ENCODE data around the gene SLITRK6.
A peak's percentile ranks its signal among the peaks of the same experiment; 100 is the strongest.
"Not testable (repeated sequence)": the region's sequence is repeated elsewhere in the genome, so short reads cannot be mapped to it uniquely, and the experiment has no call there.

SLITRK6 gene, protein sequence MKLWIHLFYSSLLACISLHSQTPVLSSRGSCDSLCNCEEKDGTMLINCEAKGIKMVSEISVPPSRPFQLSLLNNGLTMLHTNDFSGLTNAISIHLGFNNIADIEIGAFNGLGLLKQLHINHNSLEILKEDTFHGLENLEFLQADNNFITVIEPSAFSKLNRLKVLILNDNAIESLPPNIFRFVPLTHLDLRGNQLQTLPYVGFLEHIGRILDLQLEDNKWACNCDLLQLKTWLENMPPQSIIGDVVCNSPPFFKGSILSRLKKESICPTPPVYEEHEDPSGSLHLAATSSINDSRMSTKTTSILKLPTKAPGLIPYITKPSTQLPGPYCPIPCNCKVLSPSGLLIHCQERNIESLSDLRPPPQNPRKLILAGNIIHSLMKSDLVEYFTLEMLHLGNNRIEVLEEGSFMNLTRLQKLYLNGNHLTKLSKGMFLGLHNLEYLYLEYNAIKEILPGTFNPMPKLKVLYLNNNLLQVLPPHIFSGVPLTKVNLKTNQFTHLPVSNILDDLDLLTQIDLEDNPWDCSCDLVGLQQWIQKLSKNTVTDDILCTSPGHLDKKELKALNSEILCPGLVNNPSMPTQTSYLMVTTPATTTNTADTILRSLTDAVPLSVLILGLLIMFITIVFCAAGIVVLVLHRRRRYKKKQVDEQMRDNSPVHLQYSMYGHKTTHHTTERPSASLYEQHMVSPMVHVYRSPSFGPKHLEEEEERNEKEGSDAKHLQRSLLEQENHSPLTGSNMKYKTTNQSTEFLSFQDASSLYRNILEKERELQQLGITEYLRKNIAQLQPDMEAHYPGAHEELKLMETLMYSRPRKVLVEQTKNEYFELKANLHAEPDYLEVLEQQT

DNA sequence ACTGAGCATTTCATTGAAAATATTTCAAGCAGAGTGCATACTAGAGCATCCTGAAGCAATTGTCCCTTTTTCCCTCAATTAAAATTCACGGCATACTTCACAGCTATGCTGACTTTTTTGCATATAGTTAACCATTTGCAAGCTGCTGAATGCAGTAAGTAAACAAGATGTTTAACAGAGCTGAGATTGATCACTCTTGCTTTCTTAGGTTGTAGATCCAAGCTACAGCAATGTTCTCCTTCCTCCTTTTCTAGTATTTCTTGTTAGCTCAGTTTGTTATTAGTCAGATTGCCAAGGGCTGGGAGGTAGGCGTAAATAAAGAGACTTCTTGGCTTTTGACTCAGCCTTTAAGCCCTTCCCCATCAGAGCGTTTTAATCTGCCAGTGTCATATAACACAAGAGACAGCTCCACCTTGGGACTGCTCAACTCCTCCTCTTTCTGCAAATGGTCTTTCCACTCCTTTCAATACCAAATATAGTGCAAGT is at the start of gene SLITRK6:
Gene SLITRK6, minus strand, starts transcription at position 323 of the 486 bp plus-strand sequence. CDS start 2,911 bp downstream, outside the sequence.
- peak; percentile 33 to 64 for DNase-seq

GRCh38 chr13:85847012-85847411 is 47.8 kb upstream of the SLITRK6 start:
- DNase-seq = no peak

- no peak for DNase-seq
Observed at GRCh38 chr13:85841427-85841826, 42.2 kb upstream of the SLITRK6 start.

DNA sequence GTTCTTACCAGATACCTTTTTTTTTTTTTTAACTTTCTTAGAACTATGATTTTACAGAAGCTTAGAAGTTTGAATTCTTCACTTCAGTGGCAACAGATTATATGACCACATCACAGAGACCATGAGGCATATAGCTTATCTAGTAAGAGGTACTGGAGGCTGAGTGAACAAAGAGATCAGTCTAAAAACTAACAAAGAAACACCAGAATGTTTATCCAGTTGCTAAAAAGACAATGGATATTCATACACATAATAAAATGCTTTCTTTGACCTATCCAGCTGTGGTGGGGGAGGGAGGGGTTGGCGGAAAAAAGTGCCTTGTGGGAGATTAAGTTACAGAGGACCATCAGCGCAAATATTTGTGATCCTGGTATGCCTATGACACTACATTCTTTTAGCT is 34.7 kb upstream of the SLITRK6 start:
- no peak for DNase-seq

DNA sequence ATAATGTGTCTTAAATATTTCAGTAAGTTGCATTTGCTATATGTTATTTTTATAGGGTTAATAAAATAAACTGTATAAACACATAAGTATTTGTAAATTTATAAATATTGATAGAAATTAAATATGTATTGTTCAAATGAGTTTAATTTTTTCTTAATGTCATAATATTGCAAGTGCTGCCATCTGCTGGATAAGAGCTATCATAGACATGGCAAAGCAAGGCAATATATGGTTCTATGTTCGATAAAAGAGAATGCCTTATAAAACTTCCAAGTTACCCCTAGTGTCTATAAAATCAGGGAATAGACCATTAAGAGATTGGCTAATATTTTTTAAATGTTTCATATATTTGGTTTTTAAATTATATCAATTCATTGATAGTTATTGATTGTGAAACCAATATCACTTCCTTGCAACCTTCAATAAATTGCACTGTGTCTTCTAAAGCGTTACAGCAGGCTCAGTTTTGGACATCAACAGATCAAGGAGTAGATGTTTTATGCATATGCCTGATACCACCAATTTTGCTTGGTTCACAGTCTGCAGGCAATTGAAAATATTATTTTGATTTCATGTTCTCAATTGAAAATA is 29.0 kb upstream of the SLITRK6 start:
- DNase-seq = peak in 1 of 2 experiments; percentile 63

DNA sequence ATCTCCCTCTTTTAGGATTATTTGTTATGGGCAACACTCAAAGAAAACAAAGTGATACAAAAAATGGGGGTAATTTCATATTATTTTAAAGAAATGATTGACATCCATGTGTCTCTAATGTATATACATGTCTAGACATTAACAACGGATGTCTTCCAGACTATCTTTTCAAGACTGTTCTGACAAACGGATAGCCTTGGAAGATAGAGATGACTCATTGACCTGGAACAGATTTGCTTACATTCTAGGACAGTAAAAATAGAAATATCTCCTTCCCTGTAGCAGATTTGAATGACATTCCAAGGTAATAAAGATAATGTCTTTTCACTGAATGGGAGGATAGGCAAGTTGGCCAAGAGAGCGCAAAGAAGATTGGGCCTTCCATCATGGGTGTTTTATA is 26.2 kb upstream of the SLITRK6 start:
- no peak for DNase-seq

- DNase-seq = no peak
Observed at GRCh38 chr13:85823832-85824231, 24.6 kb upstream of the SLITRK6 start.

DNA sequence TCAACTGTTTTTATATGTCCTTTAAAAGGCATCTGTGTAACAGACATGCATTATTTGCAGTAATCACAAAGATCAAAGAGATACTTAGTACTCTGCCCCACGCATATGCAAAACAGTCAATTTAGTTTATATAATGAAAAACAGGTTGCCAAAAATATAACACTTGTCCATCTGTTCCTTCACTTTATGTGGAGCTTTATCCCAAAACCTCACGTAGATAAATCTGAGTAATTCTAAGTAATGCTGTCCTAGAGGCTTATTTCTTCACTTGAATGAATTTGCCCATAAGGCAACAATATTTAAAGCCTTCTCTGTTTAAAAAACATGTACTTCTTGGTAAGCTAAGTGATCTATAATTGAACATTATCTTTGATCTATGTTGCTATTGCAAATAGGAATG is 20.3 kb upstream of the SLITRK6 start:
- peak in 1 of 2 experiments; percentile 35 for DNase-seq

GRCh38 chr13:85816413-85816812 is 17.2 kb upstream of the SLITRK6 start:
- DNase-seq = peak in 1 of 2 experiments; percentile 56

GRCh38 chr13:85812282-85812681 is 13.1 kb upstream of the SLITRK6 start:
- no peak for DNase-seq

DNA sequence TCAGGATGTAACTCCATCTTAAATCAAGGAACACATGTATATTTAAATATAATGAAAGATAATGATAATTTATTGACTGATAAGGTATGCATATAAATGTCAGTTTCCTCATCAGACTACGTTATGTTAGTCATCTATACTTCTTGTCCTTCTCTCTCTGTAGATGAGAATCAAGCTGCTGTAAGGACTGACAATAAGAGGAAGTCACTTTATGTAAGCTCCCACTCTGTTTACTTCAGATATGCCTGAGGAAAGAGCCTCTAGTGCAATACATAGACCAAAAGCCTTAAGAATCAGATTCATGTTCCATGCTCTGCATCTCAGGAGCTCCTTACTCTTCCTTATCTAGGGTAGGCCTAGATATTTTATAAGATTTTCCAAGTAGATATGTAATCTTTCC is 9.6 kb upstream of the SLITRK6 start:
- no peak for DNase-seq

DNA sequence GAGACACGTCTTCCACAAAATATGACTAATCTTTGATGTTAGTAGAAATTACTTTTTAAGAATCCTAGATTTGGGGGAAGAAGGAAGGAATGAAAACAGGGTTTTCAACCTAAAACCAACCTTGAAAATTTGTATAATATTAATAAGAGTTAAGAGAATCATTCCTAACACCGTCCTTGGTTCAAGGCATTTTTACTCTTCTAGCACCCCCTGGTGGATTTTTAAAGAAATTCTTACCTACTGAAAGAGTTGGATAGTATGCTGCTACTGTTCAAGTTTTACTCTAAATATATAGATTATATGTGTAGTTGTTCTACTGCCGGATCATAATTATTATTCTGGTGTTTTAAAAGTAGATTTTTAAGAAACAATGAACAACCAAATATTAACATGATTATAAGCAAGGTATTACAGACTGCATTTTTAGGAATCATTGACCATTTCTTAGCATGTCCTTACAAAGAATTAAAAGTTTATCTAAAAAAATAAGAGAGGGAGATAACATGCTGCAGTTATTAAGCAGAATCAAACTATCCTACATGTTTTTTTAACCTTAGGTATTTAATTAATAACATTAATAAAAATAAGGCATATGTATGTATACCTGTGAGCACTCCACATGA is 7.4 kb upstream of the SLITRK6 start:
- peak; percentile 54 to 87 for DNase-seq

DNA sequence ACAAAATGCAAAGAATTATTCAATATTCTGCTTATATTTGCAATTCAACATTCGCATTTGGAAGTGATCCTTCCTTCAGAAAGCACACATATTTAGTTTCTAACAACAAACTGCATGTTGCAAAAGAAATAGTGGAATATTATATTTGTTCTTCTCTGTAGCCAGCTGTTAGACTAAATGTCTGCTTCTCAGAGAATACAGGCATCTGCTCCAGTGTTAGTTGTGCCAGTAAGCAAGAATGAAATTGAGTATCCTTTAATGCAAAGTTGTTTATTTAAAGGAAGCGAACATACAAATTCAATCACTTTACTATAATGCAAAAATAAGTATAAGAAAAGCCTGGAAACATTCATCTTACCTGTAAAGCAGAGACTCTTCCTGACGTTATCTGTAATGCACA is 663 bp downstream of the SLITRK6 start:
- DNase-seq = no peak

DNA sequence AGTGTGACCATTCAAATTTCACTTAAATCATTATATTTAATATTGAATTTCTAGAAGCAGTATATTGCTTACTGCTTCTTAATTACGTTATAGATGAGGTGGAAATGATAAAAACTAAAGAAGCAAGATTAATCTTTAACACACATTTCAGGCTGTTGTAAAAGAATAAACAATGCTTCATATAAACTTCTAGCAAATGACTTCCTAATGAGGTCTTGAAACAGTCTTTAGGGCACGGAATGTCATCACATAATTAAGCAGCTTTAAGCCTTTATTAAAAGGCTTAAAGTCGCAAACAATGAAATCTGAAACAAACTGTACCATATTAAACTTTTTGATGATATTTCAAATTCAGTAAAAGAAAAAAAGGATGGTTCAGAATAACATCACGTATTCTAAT is 1.9 kb downstream of the SLITRK6 start:
- no peak for DNase-seq

DNA sequence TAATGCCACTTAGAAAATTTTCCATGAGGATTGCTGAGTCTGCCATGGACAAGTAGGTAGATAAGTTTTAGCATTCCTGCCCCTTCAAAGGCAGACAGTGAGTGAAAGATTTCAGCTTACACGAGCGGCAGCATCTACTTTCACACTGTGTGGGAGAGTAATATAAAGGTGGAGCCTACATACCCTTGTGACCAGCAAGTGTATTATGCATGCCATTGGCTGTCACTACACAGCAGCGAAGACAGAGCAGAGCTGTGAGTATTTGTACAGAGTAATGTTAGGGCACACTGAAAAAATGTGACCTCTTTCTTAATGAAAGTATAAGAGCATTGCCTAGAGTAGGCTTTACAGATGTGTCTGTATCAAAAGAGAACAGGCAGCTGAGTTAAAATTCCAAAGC is 14.0 kb downstream of the SLITRK6 start:
- no peak for DNase-seq

- DNase-seq = no peak
Observed at GRCh38 chr13:85772367-85772766, 26.9 kb downstream of the SLITRK6 start.

DNA sequence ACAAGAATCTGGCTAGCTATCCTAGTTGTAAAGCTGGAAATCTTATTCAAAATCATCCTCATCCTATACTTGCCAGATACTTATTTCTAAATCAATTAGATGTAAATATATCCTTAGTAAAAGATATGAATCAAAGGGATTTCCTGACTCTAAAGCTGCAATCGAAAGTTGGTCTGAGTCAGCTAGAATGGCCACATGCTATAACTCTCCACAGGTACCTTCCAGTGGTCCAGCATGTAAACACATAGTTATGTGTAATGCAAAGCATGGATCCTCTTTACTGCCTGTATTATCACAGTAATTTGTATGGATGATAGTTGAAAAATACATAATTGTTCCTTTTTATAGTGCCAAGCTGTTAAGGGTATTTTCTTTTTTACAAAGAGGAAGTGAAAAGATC is 27.4 kb downstream of the SLITRK6 start:
- no peak for DNase-seq

DNA sequence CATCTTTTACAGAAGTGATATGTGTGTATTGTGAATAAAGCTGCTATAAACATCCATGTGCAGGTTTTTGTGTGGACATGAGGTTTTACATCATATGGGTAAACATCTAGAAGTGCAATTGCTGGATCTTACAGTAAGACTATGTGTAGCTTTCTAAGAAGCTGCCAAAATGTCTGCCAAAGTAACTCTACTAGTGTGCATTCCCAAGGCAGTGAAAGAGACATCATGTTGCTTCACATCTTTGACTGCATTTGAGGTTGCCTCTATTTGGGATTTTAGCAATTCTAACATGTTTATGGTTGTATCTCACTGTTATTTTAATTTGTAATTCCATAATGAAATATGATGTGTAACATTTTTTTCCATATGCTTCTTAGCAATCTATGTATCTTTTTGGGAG is 30.3 kb downstream of the SLITRK6 start:
- no peak for DNase-seq

- no peak for DNase-seq
Observed at GRCh38 chr13:85755123-85755522, 44.1 kb downstream of the SLITRK6 start.

GRCh38 chr13:85743201-85743770 is 55.9 kb downstream of the SLITRK6 start:
- DNase-seq = not testable (repeated sequence)
